Stimulated activated CD4-positive, alpha-beta T cell treated with anti-CD3 and anti-CD28 coated beads, Interleukin-1b, Interleukin-23, amount 100 ng/mL, for 24 hours (primary cell): ENCODE results near the gene LRRD1.
"Not testable (repeated sequence)": the region's sequence is repeated elsewhere in the genome, so short reads cannot be mapped to it uniquely, and the experiment has no call there.

Experiments
- DNase-seq, 4 experiments: peaks; one replicate each; pipeline ENCODE4 v3.0.0-alpha.2; 2020; ENCODE audit warnings: low read depth in 4 of 4, low spot score in 1 of 4

Gene LRRD1

GRCh38 chr7:92142791-92143190, 36.2 kb downstream of the LRRD1 start:
- not testable (repeated sequence) for DNase-seq

GRCh38 chr7:92141161-92141560, 37.8 kb downstream of the LRRD1 start:
- no peak for DNase-seq

GRCh38 chr7:92137557-92137956, 41.4 kb downstream of the LRRD1 start:
- DNase-seq, result no peak

DNA sequence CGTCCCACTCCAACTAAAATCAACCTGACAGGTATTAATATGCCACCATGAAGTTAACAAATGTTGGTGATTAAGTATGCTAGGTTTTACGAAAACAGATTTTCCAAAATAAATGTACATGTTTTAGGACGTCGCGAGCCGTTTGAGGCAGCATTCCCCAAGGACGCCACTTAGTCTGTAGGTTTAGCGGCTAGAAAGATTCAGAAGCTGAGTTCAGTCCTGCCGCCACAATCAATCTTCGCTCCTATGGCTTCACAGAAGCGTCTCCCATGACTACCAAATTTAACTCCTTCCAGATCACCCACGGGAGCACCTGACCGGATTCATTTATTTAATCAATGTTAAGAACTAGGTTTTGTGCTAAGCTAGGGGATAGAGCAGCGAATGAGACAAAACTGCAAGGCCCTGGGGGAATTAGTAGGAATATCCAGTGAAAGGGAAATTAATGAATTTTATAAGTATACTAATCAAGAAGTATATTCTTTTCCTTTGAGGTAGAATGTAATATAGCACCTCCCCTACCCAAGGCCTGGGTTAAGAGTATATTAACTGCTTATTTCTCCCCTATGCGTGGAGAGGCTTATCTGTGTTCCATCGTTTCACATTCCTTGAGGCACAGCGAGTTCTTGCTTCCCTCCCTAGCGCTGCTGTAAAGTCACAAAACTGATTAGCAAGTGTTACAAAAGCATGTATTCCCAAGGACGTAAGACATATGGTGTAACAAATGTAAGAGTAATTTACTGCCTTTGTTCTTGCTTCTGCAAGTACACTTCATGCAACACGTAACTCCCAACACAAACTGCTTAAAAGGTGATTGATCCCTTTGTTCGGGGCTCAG, 43.7 kb downstream of the LRRD1 start:
- no peak for DNase-seq

DNA sequence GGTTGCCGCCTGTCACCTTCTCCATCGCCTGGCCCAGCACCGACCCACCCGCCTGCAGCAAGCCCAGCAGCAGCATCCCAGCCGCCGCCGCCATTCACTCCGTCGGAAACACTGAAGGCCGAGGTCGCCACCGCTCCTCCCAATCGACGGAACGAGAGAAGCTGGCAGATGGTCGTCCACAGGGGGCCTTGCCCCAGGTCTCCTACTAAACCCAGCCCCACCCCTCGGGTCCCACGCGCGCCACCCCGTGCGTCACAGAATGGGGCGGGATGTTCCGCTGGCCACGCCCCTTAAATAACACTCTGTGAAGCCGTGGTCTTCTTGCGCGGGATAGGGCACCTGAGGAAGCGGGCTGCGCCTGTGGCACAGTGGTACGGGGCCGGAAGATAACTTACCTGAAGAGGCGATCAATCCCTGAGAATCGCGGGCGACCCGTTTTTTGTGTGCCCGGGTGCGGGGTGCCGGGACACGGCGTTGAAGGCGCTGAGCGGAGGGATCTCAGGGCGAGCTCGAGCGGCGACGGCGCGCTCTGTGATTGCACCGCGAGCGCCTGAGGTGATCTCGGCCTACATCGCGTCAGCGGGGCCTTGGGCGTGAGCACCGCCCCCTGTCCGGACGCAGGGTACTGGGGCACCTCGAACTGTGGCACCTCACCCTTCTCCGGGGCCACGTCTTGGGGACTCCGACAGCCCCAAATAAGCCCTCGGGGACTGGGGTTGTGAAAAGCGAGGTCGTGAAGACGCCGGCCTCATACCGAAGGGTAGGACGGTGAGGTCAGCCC, 44.5 kb downstream of the LRRD1 start, which contains the start of gene CYP51A1:
CYP51A1 (minus strand) TSS at position 207 of the 781 bp plus-strand sequence; CDS start at position 94, 113 bp downstream.
- peak; percentile 73 to 87 (median 86) for DNase-seq

DNA sequence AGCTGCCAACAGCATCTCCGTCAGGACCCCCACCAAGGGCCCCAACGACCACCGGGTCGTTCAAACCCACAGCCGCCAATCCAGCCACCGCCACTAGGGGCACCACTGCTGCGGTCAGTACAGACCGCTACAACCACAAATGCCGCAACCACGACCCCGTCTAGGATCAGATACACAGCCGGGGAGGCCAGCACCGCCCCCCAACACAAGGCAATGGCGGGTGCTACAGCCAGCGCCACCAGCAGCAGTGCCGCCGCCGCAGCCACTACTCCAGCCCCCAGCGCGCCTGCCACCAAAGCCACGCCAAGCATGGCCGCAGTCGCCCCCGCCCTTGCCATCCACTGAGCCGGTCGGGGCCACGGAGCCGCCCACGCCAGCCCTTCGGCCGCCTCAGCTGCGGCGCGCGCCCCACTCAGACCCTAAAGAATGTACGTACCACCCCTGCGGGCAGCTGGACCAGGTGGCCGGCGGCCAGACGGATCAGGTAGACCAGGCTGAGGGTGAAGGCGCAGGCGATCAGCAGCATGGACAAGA, 45.1 kb downstream of the LRRD1 start:
- peak; percentile 17 to 42 (median 33) for DNase-seq

GRCh38 chr7:92133133-92133736, 45.7 kb downstream of the LRRD1 start:
- DNase-seq, result no peak

DNA sequence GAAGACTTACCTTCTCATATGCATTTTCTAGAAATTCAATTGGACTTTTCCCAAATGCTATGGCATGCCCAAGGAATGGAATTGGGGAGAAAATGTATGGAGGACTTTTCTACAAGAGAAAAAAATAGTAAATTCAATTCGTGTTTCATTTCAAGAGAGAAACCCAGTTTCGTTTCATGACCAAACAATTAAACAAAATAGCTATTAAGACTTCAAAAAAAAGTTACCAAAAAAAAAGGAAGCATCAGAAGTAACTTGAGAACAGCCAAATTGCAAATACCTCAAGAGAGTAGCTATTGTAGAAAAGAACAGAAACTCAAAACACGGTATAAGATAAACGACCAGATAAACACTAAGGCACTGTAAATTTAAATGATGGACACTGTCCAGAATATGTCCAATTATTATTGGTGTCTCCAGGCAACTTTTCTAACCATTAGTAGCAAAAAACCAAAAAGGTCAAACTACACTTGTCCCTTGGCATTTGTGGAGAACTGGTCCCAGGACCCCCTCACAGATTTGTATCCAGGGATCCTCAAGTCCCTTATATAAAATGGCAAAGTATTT, 47.1 kb downstream of the LRRD1 start:
- DNase-seq, result no peak

GRCh38 chr7:92131093-92131492, 47.8 kb downstream of the LRRD1 start:
- no peak for DNase-seq

- no peak for DNase-seq
Observed at GRCh38 chr7:92121681-92122080, 57.3 kb downstream of the LRRD1 start.

GRCh38 chr7:92119213-92119759, 59.7 kb downstream of the LRRD1 start:
- no peak for DNase-seq

GRCh38 chr7:92116949-92117348, 62.0 kb downstream of the LRRD1 start:
- no peak for DNase-seq

DNA sequence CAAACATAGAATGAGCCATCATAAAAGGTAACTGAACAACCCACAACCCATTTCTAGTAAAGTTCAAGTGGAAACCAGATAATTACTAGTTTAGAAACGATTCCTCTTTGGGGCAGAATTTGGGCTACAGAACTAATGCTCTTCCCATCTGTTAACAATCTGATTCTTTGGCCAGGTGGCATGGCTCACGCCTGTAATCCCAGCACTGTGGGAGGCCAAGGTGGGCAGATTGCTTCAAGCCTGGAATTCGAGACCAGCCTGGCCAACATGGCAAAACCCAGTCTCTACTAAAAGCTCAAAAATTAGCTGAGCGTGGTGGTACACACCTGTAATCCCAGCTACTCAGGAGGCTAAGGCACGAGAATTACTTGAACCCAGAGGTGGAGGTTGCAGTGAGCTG, 63.1 kb downstream of the LRRD1 start:
- no peak for DNase-seq

DNA sequence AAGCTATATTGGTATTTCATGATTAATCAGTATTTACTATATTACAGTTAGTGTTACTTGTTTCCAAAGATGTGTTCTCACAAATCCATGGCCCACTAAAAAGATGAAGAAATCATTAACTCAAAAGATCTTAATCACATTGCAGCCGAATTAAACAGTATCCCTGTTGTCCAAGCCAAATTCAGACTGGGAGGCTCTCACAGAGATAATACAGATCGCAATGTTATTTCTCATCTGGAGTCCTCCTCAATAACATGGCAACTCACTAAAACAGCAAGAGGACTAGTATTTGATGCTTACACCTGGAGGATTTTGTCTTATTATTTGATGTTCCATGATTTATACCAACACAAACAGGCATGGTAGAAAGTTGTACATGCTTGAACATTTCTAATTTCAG, 68.1 kb downstream of the LRRD1 start:
- no peak for DNase-seq

- DNase-seq, result no peak
Observed at GRCh38 chr7:92108821-92109220, 70.1 kb downstream of the LRRD1 start.

DNA sequence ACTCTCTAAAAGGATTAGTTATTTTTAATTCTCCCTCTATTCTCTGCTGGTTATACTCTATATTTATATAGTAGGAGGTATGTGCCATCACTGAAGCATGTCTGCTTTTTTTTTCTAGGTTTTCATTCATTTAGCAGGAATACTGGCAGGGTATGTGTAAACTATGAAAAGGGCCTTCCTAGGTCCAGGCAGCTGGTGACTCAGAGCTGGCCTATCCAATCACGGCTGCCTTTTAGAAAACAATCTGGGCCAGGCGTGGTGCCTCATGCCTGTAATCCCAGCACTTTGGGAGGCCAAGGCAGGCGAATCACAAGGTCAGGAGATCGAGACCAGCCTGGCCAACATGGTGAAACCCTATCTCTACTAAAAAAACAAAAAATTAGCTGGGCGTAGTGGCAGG, 76.1 kb downstream of the LRRD1 start:
- DNase-seq, result not testable (repeated sequence)

DNA sequence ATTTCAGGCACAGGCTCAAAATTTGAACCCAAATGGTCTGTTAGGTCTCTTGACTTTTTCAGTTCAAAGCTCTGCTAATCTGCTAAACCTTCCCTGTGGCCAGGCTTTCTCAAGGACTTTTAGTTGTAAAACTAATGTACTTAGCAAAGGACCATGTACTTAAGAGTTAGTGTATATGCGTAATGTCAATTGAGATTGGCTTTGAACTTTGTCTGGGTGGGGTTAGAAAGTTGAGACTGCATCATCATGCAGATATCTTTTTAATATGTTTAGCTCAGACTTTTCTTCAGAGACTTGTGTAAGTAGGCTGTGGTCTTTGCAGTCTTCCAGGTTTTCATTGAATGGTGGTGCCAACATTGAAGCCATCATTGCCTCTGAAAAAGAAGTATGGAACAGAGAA, 78.4 kb downstream of the LRRD1 start:
- DNase-seq, result no peak

DNA sequence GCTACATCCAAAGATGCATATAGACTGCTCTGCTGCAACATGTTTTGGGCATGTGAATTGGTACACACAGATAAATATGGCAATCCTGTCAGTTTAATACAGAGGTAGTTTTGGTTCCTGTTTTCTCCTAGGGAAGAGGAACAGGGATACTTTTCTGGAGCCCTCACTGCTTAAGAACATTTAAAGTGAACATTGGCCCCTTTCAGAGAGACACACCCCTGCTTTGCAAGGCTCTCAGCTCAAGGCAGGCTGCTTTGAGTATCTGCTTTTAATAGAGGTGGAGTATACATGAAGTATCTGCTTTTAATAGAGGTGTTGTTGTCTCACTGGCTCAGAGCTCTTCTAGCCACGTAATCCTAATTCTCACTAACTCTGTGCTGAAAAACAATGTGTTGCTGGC, 83.6 kb downstream of the LRRD1 start:
- DNase-seq, result no peak
